Osteocyte (in vitro differentiated cells): Measurements from ENCODE around the gene IL2RG. TPM values are rescaled to one million over a fixed set of nuclear protein-coding genes. Genes with fewer than 3 reads are reported as not detected.

ENCODE experiments used
- DNase-seq: peaks from one replicate; pipeline ENCODE4 v3.0.0; 2021; ENCODE audit warnings: mixed read lengths; ENCODE audit not compliant: unreplicated experiment; ENCODE audit errors: extremely low spot score
- H3K27ac Mint-ChIP-seq: one replicate; pipeline ENCODE4 v1.8.0; 2021; ENCODE audit warnings: mild to moderate bottlenecking, mixed read lengths; ENCODE audit not compliant: unreplicated experiment
- H3K27me3 Mint-ChIP-seq: one replicate; pipeline ENCODE4 v1.8.0; 2021; ENCODE audit warnings: mixed read lengths; ENCODE audit not compliant: unreplicated experiment
- H3K36me3 Mint-ChIP-seq: one replicate; pipeline ENCODE4 v1.8.0; 2021; ENCODE audit warnings: mixed read lengths; ENCODE audit not compliant: unreplicated experiment
- H3K4me1 Mint-ChIP-seq: one replicate; pipeline ENCODE4 v1.8.0; 2021; ENCODE audit warnings: mixed read lengths; ENCODE audit not compliant: unreplicated experiment
- H3K4me3 Mint-ChIP-seq: one replicate; pipeline ENCODE4 v1.8.0; 2021; ENCODE audit warnings: mild to moderate bottlenecking, moderate library complexity, mixed read lengths; ENCODE audit not compliant: unreplicated experiment
- H3K9me3 Mint-ChIP-seq: one replicate; pipeline ENCODE4 v1.8.0; 2021; ENCODE audit warnings: mixed read lengths; ENCODE audit not compliant: unreplicated experiment
- long read RNA-seq: library from polyadenylated mRNA; unstranded; transcript quantifications from one replicate; pipeline ENCODE4 v2.0.0, GENCODE V29; 2021
- total RNA-seq: library from RNA; stranded (reverse); gene quantifications from 2 replicates; pipeline ENCODE4 v1.2.1, GENCODE V29; 2021
- TF ChIP-seq, protein P1 (sequence below): fragments of 200-600 bp; sonication (generic); IDR thresholded peaks from 2 replicates; pipeline ENCODE4 v1.5.0; 2021; ENCODE audit warnings: antibody characterized with exemption, mild to moderate bottlenecking, moderate library complexity

Gene IL2RG
- total RNA-seq = not detected in 2 replicates
- long read RNA-seq = 0 reads

- H3K4me1 Mint-ChIP-seq = no peaks in the 10 kb centered on the region
- no peak within 1 kb of the TSS for H3K27ac Mint-ChIP-seq
- no peaks in the 10 kb centered on the region for H3K9me3 Mint-ChIP-seq
- H3K27me3 Mint-ChIP-seq = no peaks in the 10 kb centered on the region
- H3K36me3 Mint-ChIP-seq = no peaks in the 10 kb centered on the region
- DNase-seq = no peak
- H3K4me3 Mint-ChIP-seq = no peak within 1 kb of the TSS
- TF ChIP-seq, protein P1, sequence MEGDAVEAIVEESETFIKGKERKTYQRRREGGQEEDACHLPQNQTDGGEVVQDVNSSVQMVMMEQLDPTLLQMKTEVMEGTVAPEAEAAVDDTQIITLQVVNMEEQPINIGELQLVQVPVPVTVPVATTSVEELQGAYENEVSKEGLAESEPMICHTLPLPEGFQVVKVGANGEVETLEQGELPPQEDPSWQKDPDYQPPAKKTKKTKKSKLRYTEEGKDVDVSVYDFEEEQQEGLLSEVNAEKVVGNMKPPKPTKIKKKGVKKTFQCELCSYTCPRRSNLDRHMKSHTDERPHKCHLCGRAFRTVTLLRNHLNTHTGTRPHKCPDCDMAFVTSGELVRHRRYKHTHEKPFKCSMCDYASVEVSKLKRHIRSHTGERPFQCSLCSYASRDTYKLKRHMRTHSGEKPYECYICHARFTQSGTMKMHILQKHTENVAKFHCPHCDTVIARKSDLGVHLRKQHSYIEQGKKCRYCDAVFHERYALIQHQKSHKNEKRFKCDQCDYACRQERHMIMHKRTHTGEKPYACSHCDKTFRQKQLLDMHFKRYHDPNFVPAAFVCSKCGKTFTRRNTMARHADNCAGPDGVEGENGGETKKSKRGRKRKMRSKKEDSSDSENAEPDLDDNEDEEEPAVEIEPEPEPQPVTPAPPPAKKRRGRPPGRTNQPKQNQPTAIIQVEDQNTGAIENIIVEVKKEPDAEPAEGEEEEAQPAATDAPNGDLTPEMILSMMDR = no peak
Measured at GRCh38 chrX:71111141-71111843, at the start of gene IL2RG. IL2RG (minus strand) TSS chrX:71111577; CDS start chrX:71111539, 38 bp downstream.

GRCh38 chrX:71160475-71160874 lies 49.1 kb upstream of the IL2RG start:
- Mint-ChIP-seq H3K4me3 (no peak overlapping the region), H3K27me3 (peaks cover 5% of the 10 kb centered on the region), H3K4me1 (no peaks in the 10 kb centered on the region), H3K9me3 (no peaks in the 10 kb centered on the region), H3K36me3 (no peaks in the 10 kb centered on the region), H3K27ac (no peak overlapping the region)
- no peak for DNase-seq
- TF ChIP-seq, protein P1 = no peak

DNA sequence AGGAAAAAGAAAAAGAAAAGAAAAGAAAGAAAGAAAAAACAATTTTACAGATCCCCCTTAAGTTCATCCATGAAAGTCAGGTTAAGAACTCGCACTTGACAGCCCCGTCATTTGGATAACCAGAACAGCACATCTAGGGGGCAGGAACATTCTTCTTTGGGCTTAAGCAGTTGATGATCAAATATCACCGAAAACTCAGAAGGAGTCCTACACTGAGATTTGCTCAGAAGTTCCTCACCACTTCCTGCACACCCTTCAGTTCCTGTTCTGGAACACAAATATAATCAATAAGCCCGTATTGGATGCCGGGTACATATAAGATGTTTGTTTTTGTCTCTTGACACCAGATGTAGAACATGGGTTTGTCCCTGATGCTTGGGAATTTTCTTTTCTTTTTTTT lies 48.0 kb upstream of the IL2RG start:
- peaks cover 5% of the 10 kb centered on the region for H3K27me3 Mint-ChIP-seq
- H3K4me1 Mint-ChIP-seq = no peaks in the 10 kb centered on the region
- TF ChIP-seq, protein P1 = no peak
- no peak overlapping the region for H3K27ac Mint-ChIP-seq
- no peak for DNase-seq
- H3K36me3 Mint-ChIP-seq = no peaks in the 10 kb centered on the region
- no peak overlapping the region for H3K4me3 Mint-ChIP-seq
- H3K9me3 Mint-ChIP-seq = no peaks in the 10 kb centered on the region

DNA sequence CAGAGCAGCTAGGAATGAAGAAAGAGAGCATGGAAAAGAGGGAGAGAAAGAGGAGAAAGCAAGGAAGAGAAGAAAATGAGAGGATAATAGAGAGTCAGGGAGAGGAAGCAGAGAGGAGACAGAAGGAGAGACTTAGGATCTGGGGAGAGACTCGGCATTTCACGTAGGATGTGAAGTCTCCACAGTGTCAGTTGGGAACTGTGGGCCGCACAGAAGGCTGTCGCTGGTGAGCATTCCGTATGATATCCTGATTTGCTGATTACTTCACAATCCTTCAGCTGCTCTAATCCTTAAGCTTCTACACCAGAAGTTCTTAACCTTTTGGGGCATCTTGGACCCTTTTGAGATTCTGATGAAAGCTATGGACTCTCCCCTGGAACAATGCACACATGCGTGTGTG lies 47.2 kb upstream of the IL2RG start:
- Mint-ChIP-seq H3K36me3 (no peaks in the 10 kb centered on the region), H3K4me3 (no peak overlapping the region), H3K9me3 (no peaks in the 10 kb centered on the region), H3K27ac (no peak overlapping the region), H3K27me3 (no peaks in the 10 kb centered on the region), H3K4me1 (no peaks in the 10 kb centered on the region)
- no peak for DNase-seq
- TF ChIP-seq, protein P1 = no peak

DNA sequence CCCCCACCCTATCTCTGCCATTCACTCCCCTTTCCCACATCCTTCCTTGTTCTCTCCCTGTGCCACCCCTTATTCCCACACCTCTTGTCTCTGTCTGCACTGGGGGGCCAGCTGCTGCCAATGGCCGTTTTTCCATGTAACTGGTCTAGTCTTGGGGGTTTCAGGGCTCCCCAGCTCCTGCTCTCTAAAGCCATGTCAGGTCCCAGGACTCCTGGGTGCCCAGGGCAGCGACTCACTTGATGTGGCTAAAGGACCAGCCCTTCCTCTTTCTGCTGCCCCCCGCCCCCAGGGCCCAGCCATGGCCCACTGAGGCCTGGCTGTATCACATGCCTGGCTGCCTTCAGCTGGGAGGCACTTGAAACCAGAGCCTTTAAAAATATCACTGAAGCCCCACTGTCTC lies 43.3 kb upstream of the IL2RG start:
- DNase-seq = no peak
- Mint-ChIP-seq H3K27me3 (no peaks in the 10 kb centered on the region), H3K4me1 (no peaks in the 10 kb centered on the region), H3K9me3 (peaks cover 8% of the 10 kb centered on the region), H3K4me3 (no peak overlapping the region), H3K27ac (no peak overlapping the region), H3K36me3 (no peaks in the 10 kb centered on the region)
- TF ChIP-seq, protein P1 = no peak
